GM18511 (cell line): ENCODE measurements around the gene PCDH9.
"Not testable (repeated sequence)": the region's sequence is repeated elsewhere in the genome, so short reads cannot be mapped to it uniquely, and the experiment has no call there.

ENCODE experiments used
- ATAC-seq: cut with Tn5 transposase; IDR thresholded peaks from one replicate; pipeline ENCODE4 v1.9.1; 2021; ENCODE audit warnings: mild to moderate bottlenecking, moderate library complexity; ENCODE audit not compliant: unreplicated experiment

Gene PCDH9

GRCh38 chr13:66803808-66804456 lies 426.2 kb downstream of the PCDH9 start:
- ATAC-seq, result no peak

GRCh38 chr13:66803013-66803807 lies 426.9 kb downstream of the PCDH9 start:
- ATAC-seq, result no peak

- ATAC-seq, result no peak
Observed at GRCh38 chr13:66795636-66796035, 434.5 kb downstream of the PCDH9 start.

GRCh38 chr13:66794340-66795031 lies 435.6 kb downstream of the PCDH9 start:
- peak; percentile 72 for ATAC-seq

- ATAC-seq, result no peak
Observed at GRCh38 chr13:66790861-66791260, 439.3 kb downstream of the PCDH9 start.

GRCh38 chr13:66781241-66781640 lies 448.9 kb downstream of the PCDH9 start:
- ATAC-seq, result no peak

GRCh38 chr13:66780814-66781213 lies 449.3 kb downstream of the PCDH9 start:
- ATAC-seq, result no peak

- no peak for ATAC-seq
Observed at GRCh38 chr13:66778461-66778860, 451.7 kb downstream of the PCDH9 start.

GRCh38 chr13:66775196-66775595 lies 454.9 kb downstream of the PCDH9 start:
- ATAC-seq, result no peak

- no peak for ATAC-seq
Observed at GRCh38 chr13:66774046-66774445, 456.1 kb downstream of the PCDH9 start.

- ATAC-seq, result no peak
Observed at GRCh38 chr13:66765559-66765958, 464.6 kb downstream of the PCDH9 start.

GRCh38 chr13:66760678-66761077 lies 469.5 kb downstream of the PCDH9 start:
- not testable (repeated sequence) for ATAC-seq

- ATAC-seq, result no peak
Observed at GRCh38 chr13:66759919-66760318, 470.2 kb downstream of the PCDH9 start.

GRCh38 chr13:66751691-66752090 lies 478.4 kb downstream of the PCDH9 start:
- ATAC-seq, result no peak

- ATAC-seq, result no peak
Observed at GRCh38 chr13:66748712-66749111, 481.4 kb downstream of the PCDH9 start.

- ATAC-seq, result no peak
Observed at GRCh38 chr13:66745307-66745706, 484.8 kb downstream of the PCDH9 start.

- ATAC-seq, result no peak
Observed at GRCh38 chr13:66723576-66723975, 506.6 kb downstream of the PCDH9 start.

GRCh38 chr13:66716538-66716937 lies 513.6 kb downstream of the PCDH9 start:
- no peak for ATAC-seq

GRCh38 chr13:66714795-66715194 lies 515.3 kb downstream of the PCDH9 start:
- no peak for ATAC-seq

- ATAC-seq, result no peak
Observed at GRCh38 chr13:66704110-66704509, 526.0 kb downstream of the PCDH9 start.

- ATAC-seq, result no peak
Observed at GRCh38 chr13:66703597-66703996, 526.5 kb downstream of the PCDH9 start.

- no peak for ATAC-seq
Observed at GRCh38 chr13:66700117-66700601, 530.0 kb downstream of the PCDH9 start.
